NCI-H2107 (cell line): ENCODE data around the gene CSNK2A1.
A peak's percentile ranks its signal among the peaks of the same experiment; 100 is the strongest.
"Not testable (repeated sequence)": the region's sequence is repeated elsewhere in the genome, so short reads cannot be mapped to it uniquely, and the experiment has no call there.

Experiments
- DNase-seq: peaks from one replicate; lab custom pipeline; 2025; lab: John Stamatoyannopoulos, UW

CSNK2A1 gene

GRCh38 chr20:543369-544152 is at the start of gene CSNK2A1:
Gene CSNK2A1 (minus strand): TSS chr20:543790. CDS start chr20:508551, 35,239 bp downstream.
- DNase-seq, result peak; percentile 63

DNA sequence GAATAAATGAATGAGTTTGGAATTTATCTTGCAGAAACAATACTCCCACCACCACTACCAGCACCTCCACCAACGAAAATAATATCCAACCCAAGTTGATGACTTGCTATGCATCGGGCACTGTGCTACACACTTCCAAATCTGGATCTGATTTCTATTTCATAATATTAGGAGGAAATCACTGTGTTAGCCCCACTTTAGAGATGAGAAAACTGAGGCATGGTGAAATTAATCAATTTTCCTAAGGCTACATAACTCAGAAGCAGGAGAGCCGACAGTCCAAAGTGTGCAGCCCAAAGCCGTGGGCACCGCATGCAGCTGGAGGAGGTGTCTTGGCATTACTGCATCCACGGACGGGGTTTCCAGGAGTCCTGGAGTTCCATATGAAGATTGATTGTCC is 48.9 kb upstream of the CSNK2A1 start:
- no peak for DNase-seq

- no peak for DNase-seq
Measured at GRCh38 chr20:591941-592340, 48.4 kb upstream of the CSNK2A1 start.

- no peak for DNase-seq
Measured at GRCh38 chr20:588932-589672, 45.5 kb upstream of the CSNK2A1 start.

GRCh38 chr20:588476-588875 is 44.9 kb upstream of the CSNK2A1 start:
- no peak for DNase-seq

GRCh38 chr20:584971-585301 is 41.3 kb upstream of the CSNK2A1 start:
- no peak for DNase-seq

- DNase-seq, result no peak
Measured at GRCh38 chr20:584161-584970, 40.8 kb upstream of the CSNK2A1 start.

GRCh38 chr20:582204-582603 is 38.6 kb upstream of the CSNK2A1 start:
- DNase-seq, result no peak

DNA sequence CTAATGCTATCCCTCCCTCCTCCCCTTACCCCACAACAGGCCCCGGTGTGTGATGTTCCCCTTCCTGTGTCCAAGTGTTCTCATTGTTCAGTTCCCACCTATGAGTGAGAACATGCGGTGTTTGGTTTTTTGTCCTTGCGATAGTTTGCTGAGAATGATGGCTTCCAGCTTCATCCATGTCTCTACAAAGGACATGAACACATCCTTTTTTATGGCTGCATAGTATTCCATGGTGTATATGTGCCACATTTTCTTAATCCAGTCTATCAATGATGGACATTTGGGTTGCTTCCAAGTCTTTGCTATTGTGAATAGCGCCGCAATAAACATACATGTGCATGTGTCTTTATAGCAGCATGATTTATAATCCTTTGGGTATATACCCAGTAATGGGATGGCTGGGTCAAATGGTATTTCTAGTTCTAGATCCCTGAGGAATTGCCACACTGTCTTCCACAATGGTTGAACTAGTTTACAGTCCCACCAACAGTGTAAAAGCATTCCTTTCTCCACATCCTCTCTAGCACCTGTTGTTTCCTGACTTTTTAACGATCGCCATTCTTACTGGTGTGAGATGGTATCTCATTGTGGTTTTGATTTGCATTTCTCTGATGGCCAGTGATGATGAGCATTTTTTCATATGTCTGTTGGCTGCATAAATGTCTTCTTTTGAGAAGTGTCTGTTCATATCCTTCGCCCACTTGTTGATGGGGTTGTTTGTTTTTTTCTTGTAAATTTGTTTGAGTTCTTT is 35.5 kb upstream of the CSNK2A1 start:
- DNase-seq, result not testable (repeated sequence)

DNA sequence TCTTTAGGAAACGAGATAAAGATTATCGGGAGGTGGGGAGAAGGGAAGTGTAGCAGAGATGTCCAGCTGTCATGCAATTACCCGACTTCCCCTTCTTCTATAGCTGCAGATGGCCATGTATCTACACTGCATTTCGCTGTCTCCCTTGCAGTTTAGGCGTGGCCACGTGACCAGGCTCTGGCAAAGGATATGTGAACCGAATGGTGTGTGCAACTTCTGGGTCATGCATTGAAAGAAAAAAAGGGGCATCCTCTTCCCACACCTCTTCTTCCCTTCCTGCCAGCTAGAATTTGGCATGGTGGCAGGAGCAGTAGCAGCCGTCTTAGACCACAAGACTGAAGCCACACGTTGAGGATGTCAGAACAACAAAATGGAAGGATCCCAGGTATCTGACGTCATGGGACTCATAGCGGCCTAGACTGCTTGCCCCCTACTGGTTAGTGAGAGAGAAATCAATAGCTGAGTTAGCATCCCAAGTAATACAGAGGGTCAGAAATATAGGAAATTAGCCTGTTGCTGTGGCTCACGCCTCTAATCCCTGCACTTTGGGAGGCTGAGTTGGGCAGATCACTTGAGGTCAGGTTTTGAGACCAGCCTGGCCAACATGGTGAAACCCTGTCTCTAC is 33.7 kb upstream of the CSNK2A1 start:
- DNase-seq, result no peak

DNA sequence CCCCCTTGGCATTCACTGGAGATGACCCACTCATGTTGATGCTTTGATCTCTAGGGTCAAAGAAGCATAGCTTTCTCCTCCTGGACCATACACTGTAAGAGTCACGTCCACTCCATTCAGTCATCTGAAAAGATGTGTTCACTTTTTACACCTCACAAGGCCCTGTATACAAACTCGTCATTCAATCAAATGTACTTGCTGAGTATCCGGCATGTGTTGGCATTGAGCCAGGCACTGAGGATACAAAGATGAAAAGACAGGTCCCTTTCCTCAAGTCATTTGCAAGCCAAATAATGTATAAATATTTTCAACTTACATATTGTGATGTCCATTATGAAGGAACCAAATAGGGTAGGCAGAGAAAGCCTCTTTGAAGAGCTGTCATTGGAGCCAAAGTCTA is 32.6 kb upstream of the CSNK2A1 start:
- DNase-seq, result no peak

DNA sequence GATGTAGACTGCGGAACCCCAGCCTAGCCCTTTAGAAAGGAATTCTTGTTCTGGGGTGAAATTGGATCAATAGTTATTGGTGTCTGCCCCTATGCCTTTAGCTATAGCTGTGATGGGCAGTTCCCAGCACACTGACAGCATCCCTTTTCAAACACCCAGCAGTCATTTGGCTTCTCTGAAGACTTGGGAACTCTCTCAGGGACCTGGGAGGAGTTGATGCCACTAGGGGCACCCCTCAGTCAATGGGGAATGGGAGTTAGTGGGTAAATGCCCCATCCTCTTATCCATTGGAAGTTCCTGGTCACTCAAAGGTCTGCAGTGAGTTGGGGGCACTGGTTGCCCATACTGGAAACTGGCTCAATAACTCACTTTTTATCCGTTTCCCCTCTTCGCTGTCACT is 31.6 kb upstream of the CSNK2A1 start:
- DNase-seq, result no peak

DNA sequence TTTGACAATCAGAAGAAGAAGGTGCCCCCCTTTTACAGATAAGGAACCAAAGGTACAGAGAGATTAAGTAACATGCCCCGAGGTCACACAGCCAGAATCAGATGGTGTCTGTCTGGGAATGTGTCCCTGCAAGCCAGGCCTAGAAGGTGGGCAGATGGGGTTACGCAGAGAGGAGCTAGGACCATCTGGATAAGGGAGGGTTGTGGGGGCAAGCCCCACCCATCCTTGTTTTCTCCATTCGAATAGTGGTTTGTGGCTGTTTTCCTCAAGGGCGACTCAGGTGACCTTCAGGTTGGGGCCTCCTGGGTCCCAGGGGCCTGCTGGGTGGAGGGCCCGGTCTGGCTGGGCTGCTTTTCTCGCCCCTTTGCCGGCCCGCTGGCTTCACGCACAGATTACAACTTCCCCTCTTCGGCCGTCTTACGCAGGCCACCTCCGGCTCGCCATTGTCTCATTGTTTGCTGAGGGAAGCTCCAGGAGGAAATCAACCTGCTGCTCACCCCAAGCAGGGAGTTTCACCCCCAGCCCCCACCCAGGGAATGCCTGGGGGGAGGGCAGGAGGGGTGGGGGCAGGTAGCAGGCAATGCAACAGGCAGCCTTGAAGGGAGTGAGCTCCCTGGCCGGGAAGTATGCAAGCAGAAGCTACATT is 30.8 kb upstream of the CSNK2A1 start:
- DNase-seq, result no peak

- no peak for DNase-seq
Measured at GRCh38 chr20:573414-574296, 30.1 kb upstream of the CSNK2A1 start.

DNA sequence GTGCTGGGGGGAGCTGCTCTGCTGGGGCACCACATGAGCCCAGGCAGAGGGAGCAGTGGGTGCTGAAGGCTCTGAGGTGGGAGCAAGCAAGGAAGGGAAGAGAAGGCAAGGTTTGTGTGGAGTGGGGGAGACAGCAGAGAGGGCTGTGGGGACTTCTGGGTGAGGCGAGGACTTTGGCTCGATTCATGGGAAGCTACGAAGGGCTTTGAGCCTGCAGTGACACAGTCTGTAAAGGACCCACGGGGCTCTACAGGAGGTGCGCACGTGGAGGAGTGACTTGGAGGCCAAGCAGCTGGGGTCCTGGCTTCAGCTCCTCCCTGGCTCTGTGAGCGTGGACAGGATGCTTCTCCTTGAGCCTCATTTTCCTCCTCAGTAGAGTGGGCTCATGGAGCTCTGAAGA is 29.1 kb upstream of the CSNK2A1 start:
- DNase-seq, result no peak

DNA sequence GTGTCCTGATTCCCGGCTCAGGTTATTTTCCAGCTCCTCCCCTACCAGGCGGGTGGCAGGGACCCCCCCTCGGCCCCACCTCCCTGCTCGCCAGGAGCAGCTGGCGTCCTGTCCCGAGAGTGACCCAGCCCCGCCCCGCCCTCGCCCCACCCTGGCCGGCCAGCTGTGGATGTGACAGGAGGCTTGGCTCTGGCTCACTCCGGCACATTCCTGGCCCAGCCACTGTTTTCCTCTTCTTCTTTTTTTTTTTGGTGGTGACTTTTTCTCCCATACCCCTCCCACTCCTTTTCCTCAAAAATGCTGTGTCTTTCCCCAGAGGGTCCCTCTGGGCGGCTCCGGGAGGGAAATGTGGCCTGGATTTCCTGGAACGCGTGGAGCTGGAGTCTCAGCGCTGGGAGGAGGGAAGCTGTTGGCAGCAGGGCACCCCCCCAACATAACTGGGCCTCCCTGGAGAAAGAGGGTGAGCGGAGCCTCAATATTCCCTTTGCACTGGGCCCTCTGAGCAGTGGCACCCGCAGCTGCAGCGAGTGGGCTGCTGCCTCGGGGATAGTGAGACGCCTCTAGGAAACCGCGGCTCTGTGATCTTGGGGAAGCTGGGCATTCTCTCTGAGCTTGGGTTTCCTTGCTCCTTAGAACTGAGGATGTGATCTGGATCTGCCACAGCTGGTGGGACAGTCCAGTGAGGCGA is 28.3 kb upstream of the CSNK2A1 start:
- DNase-seq, result no peak

DNA sequence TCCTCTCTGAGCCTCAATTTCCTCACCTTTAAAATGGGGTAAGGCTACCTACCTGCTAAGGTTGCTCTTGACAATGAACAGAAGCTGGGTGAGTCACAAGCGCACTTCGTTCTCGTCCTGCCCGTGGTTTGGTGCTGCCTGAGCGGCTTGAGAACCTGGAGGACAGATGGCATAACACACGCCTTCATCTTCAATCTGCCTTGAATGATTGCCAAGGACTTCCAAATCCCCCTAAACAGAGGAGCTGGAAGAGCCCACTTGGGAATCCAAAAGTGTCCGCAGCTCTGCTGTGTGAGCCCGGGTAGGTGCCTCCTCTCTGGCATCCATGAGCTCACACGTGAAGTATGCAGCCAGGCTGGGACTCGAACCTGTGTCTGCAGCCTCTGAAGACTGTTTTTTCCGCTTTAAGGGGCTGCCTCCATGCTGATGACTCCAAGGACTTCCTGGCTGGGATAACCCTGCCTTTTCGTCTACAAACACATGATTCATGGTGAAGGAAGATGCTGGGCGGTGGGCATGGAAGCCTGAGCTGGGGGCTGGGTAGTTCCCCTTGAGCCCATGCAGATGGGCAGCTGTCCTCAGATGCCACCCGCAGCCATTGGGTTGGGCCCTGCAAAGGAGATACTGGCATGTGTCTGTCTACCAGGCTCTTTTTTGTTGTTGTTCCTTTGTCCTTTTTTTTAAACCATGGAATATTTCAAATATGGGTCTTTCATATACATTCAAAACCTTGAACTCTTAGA is 25.3 kb upstream of the CSNK2A1 start:
- DNase-seq, result no peak

DNA sequence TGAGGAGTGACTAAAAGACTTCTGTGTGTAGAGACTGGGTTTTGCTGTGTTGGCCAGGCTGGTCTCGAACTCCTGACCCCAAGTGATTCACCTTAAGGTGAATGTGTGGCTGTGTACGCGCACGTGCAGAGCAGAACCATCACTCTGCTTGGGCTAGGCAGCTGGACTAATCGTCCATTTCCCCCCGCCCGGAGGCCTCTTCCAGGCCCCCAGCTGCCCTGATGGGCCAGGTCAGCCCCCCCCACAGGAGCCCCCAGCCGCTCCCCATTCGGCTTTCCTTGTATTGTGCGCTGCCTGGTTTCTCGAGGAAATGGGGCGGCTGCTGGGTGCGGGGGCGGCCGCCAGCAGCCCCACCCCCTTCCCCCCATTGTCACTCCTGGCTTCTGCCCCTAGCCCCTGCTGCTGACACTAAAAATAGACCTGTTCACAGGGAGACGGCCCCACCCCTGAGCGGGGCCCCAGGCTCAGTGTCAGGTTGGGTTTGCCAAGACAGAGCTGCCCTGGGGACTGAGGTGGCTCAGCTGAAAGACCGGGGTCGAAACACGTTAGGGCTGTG is 24.6 kb upstream of the CSNK2A1 start:
- DNase-seq, result no peak
